Thoracic aorta (tissue), 2 donors: ENCODE results near the gene ZNF436. TPM values are rescaled to one million over a fixed set of nuclear protein-coding genes. Genes with fewer than 3 reads are reported as not detected.
"Not testable (repeated sequence)": the region's sequence is repeated elsewhere in the genome, so short reads cannot be mapped to it uniquely, and the experiment has no call there.

Source experiments
- ATAC-seq: fragments of 150-250 bp; one replicate; pipeline ENCODE4 v1.8.0; 2017; ENCODE audit warnings: low read depth; ENCODE audit not compliant: insufficient number of reproducible peaks, low FRiP score
- DNase-seq: peaks from one replicate; pipeline ENCODE4 v3.0.0-alpha.2; 2020; ENCODE audit warnings: low spot score
- H3K27ac ChIP-seq, 2 donors: fragments of 200-600 bp; sonication (generic); 1 replicate in 1 of 2; 2 replicates in 1 of 2; pipeline ENCODE4 v1.5.1; 2016; ENCODE audit warnings: mild to moderate bottlenecking in 2 of 2, moderate library complexity in 2 of 2
- H3K27me3 ChIP-seq: fragments of 200-600 bp; sonication (generic); replicated peaks from 2 replicates; pipeline ENCODE4 v1.6.0; 2016; ENCODE audit warnings: mild to moderate bottlenecking; ENCODE audit not compliant: insufficient read depth
- H3K36me3 ChIP-seq: fragments of 200-600 bp; sonication (generic); one replicate; pipeline ENCODE4 v1.5.1; 2016
- H3K4me1 ChIP-seq, 2 donors: fragments of 200-600 bp; sonication (generic); 1 replicate in 1 of 2; 2 replicates in 1 of 2; pipeline versions ENCODE4 v1.5.1 to v1.6.0; 2016; ENCODE audit warnings: low read depth in 2 of 2, mild to moderate bottlenecking in 1 of 2; ENCODE audit not compliant: control insufficient read depth in 1 of 2
- H3K4me3 ChIP-seq: fragments of 200-600 bp; sonication (generic); 2 replicates; pipeline ENCODE4 v1.5.1; 2016; ENCODE audit warnings: mild to moderate bottlenecking
- H3K9me3 ChIP-seq: fragments of 200-600 bp; sonication (generic); 2 replicates; pipeline ENCODE4 v1.5.1; 2016
- CTCF ChIP-seq: fragments of 200-600 bp; sonication (generic); IDR thresholded peaks from one replicate; pipeline ENCODE4 v1.5.1; 2019; ENCODE audit warnings: antibody characterized with exemption
- total RNA-seq, 2 donors: library from RNA; depleted of rRNA; stranded (reverse); fragments of >200 nt; gene quantifications; one replicate each; pipeline versions ENCODE4 v1.1.0 to v1.2.3, GENCODE V29; 2016

ZNF436 gene
- total RNA-seq, 2 donors from 2014 or later = 9.3 to 17.6 TPM

- no peak for ATAC-seq
- no peak for TF ChIP-seq CTCF
- peaks cover 47% of the 10 kb centered on the region for H3K36me3 ChIP-seq
- DNase-seq = no peak
- H3K27me3 ChIP-seq = no peaks in the 10 kb centered on the region
- no peak overlapping the region for H3K4me3 ChIP-seq
- peaks cover 0 to 3% of the 10 kb centered on the region in 2 donors for H3K4me1 ChIP-seq
- no peaks in the 10 kb centered on the region for H3K9me3 ChIP-seq
- no peak overlapping the region for H3K27ac ChIP-seq
These were observed 37.9 kb downstream of the ZNF436 start for GRCh38 chr1:23331713-23332112.

- DNase-seq (no peak), ATAC-seq (no peak)
- Histone ChIP-seq H3K4me3 (no peak overlapping the region), H3K27ac (no peak overlapping the region), H3K36me3 (peaks cover 45% of the 10 kb centered on the region), H3K4me1 (peaks cover 0 to 3% of the 10 kb centered on the region in 2 donors), H3K27me3 (no peaks in the 10 kb centered on the region), H3K9me3 (no peaks in the 10 kb centered on the region)
- no peak for TF ChIP-seq CTCF
These were observed 38.8 kb downstream of the ZNF436 start for GRCh38 chr1:23330846-23331245.

- Histone ChIP-seq H3K4me3 (no peak overlapping the region), H3K27me3 (no peaks in the 10 kb centered on the region), H3K4me1 (peaks cover 16 to 18% of the 10 kb centered on the region in 2 donors), H3K36me3 (peaks cover 21% of the 10 kb centered on the region), H3K9me3 (no peaks in the 10 kb centered on the region), H3K27ac (no peak overlapping the region)
- no peak for DNase-seq
- no peak for ATAC-seq
- no peak for TF ChIP-seq CTCF
These were observed 44.2 kb downstream of the ZNF436 start for GRCh38 chr1:23325393-23325792.

- Histone ChIP-seq H3K36me3 (peaks cover 18% of the 10 kb centered on the region), H3K9me3 (no peaks in the 10 kb centered on the region), H3K27me3 (no peaks in the 10 kb centered on the region), H3K27ac (no peak overlapping the region), H3K4me1 (peaks cover 13 to 18% of the 10 kb centered on the region in 2 donors), H3K4me3 (no peak overlapping the region)
- ATAC-seq (no peak), DNase-seq (no peak)
- no peak for TF ChIP-seq CTCF
These were observed 46.9 kb downstream of the ZNF436 start for GRCh38 chr1:23322770-23323169.

- peaks cover 16% of the 10 kb centered on the region for H3K36me3 ChIP-seq
- H3K27me3 ChIP-seq, H3K27ac ChIP-seq, ATAC-seq, H3K4me3 ChIP-seq, DNase-seq, H3K9me3 ChIP-seq: not testable (repeated sequence)
- peaks cover 0 to 11% of the 10 kb centered on the region in 2 donors for H3K4me1 ChIP-seq
These were observed 59.4 kb downstream of the ZNF436 start for GRCh38 chr1:23310280-23310679.

Other genes with a start within 250 kb of the ZNF436 start
- gene LUZP1, start 201.0 kb downstream of the ZNF436 start, total RNA-seq = 10 to 100 TPM; 17.9 to 38.4 TPM
- gene HTR1D, start 152.3 kb downstream of the ZNF436 start, total RNA-seq = not detected
- 10 to 100 TPM; 56.3 to 97.3 TPM for gene HNRNPR, start 25.6 kb downstream of the ZNF436 start, total RNA-seq
- gene TCEA3, start 54.9 kb upstream of the ZNF436 start, total RNA-seq = 10 to 100 TPM; 22.2 to 39.5 TPM
- 10 to 100 TPM; 28.2 to 50.4 TPM for gene ASAP3, start 114.3 kb upstream of the ZNF436 start, total RNA-seq
- gene E2F2, start 161.4 kb upstream of the ZNF436 start, total RNA-seq = under 1 TPM; 0.14 to 0.35 TPM
- gene ID3, start 189.7 kb upstream of the ZNF436 start, total RNA-seq = 100 to 1,000 TPM; 309 to 692 TPM